OCI-LY1 (cell line): ENCODE measurements around the gene NEURL4.
A peak's percentile ranks its signal among the peaks of the same experiment; 100 is the strongest.

Experiments used
- H2AFZ ChIP-seq: fragments of 200-600 bp; sonication (generic), shearing (Covaris generic); 2 replicates; pipeline ENCODE4 v1.6.0; 2014; ENCODE audit warnings: antibody characterized with exemption, mild to moderate bottlenecking, low read length
- H3F3A ChIP-seq: fragments of 200-600 bp; sonication (generic), shearing (Covaris generic); 2 replicates; pipeline ENCODE4 v1.6.0; 2014; ENCODE audit warnings: mild to moderate bottlenecking, antibody characterized with exemption, low read length, moderate library complexity; ENCODE audit not compliant: insufficient read depth
- H3K27ac ChIP-seq: fragments of 200-600 bp; sonication (generic); 2 replicates; pipeline ENCODE4 v1.5.1; 2014; ENCODE audit warnings: low read length, mixed run types, mild to moderate bottlenecking, low read depth; ENCODE audit not compliant: poor library complexity, severe bottlenecking
- H3K27me3 ChIP-seq: fragments of 200-600 bp; sonication (generic); 2 replicates; pipeline ENCODE4 v1.6.0; 2014; ENCODE audit warnings: antibody characterized with exemption, mild to moderate bottlenecking, low read length, moderate library complexity; ENCODE audit not compliant: insufficient read depth
- H3K36me3 ChIP-seq: fragments of 200-600 bp; sonication (generic); 2 replicates; pipeline ENCODE4 v1.6.1; 2014; ENCODE audit warnings: mild to moderate bottlenecking, antibody characterized with exemption, low read length, moderate library complexity, mixed read lengths; ENCODE audit not compliant: insufficient read depth
- H3K4me1 ChIP-seq: fragments of 200-600 bp; sonication (generic); 2 replicates; pipeline ENCODE4 v1.5.1; 2014; ENCODE audit warnings: mild to moderate bottlenecking, low read length, moderate library complexity; ENCODE audit not compliant: insufficient read depth, severe bottlenecking
- H3K4me2 ChIP-seq: fragments of 200-600 bp; sonication (generic), shearing (Covaris generic); 2 replicates; pipeline ENCODE4 v1.6.1; 2014; ENCODE audit warnings: low read length
- H3K4me3 ChIP-seq: fragments of 200-600 bp; sonication (generic); 2 replicates; pipeline ENCODE4 v1.5.1; 2014; ENCODE audit warnings: low read length, low read depth, mild to moderate bottlenecking, mixed read lengths; ENCODE audit not compliant: poor library complexity, severe bottlenecking
- H3K79me2 ChIP-seq: fragments of 200-600 bp; shearing (Covaris generic); 2 replicates; pipeline ENCODE4 v1.6.1; 2016; ENCODE audit warnings: mixed run types, low read length, mixed read lengths; ENCODE audit not compliant: insufficient read depth
- H3K9ac ChIP-seq: fragments of 200-600 bp; sonication (generic), shearing (Covaris generic); 2 replicates; pipeline ENCODE4 v1.6.1; 2014; ENCODE audit warnings: mild to moderate bottlenecking, low read length, mixed read lengths
- H3K9me2 ChIP-seq: fragments of 200-600 bp; sonication (generic), shearing (Covaris generic); 2 replicates; pipeline ENCODE4 v1.6.1; 2014; ENCODE audit warnings: low read depth, mild to moderate bottlenecking, low read length, mixed read lengths
- H3K9me3 ChIP-seq: fragments of 200-600 bp; shearing (Covaris generic); 2 replicates; pipeline ENCODE4 v1.6.1; 2014; ENCODE audit warnings: low read length, mixed read lengths
- H4K20me1 ChIP-seq: fragments of 200-600 bp; sonication (generic), shearing (Covaris generic); 2 replicates; pipeline ENCODE4 v1.6.0; 2016; ENCODE audit warnings: mild to moderate bottlenecking, low read length; ENCODE audit not compliant: insufficient read depth
- CTCF ChIP-seq: fragments of 200-600 bp; sonication (generic), shearing (Covaris generic); IDR thresholded peaks from 2 replicates; pipeline ENCODE4 v1.5.1; 2017; ENCODE audit warnings: mild to moderate bottlenecking, antibody characterized with exemption, low read length, moderate library complexity, mixed read lengths
- EZH2 ChIP-seq: fragments of 200-600 bp; sonication (generic), shearing (Covaris generic); IDR thresholded peaks from 2 replicates; pipeline ENCODE4 v1.8.0; 2017; ENCODE audit warnings: borderline replicate concordance, mixed run types, mild to moderate bottlenecking, antibody characterized with exemption, low read length, moderate library complexity, mixed read lengths

Gene NEURL4

DNA sequence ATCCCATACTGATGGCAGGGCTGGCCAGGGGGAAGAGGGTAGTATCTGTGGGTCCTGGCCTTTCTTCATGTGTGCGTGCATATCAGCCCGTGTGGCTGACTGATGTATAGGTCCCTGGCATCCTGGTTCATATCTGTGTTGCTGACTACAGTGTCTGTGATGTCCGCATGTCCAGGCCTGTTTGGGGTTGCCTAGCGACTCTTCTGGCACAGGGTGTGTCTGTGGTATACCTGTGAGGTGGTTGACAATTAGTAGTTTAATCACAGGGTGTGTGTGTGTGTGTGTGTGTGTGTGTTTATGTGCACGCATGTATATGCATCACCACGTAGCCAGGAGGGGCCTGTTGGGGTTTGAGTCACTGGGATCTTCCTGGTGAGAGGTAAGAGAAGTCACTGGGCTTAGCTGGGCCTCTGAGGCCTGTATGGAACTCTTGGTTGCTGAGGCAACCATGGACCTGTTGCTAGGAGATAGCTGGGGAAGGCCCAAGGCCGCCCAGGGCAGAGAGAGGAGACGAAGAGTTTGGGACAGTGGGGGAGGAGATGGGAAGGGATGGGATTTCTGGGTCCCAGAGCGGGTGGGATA is 25.2 kb upstream of the NEURL4 start:
- Histone ChIP-seq H3F3A (peaks cover 5% of the 10 kb centered on the region; the same call in 1 of the 2 replicates), H2AFZ (no peak overlapping the region), H3K9me2 (no peaks in the 10 kb centered on the region), H3K4me3 (no peak overlapping the region), H3K4me2 (no peak overlapping the region), H3K27me3 (peaks cover 5% of the 10 kb centered on the region; the same call in 1 of the 2 replicates), H3K4me1 (peaks cover 35% of the 10 kb centered on the region), H3K79me2 (no peaks in the 10 kb centered on the region), H3K9me3 (no peaks in the 10 kb centered on the region), H3K36me3 (no peaks in the 10 kb centered on the region), H3K27ac (no peak overlapping the region), H4K20me1 (no peaks in the 10 kb centered on the region), H3K9ac (no peak overlapping the region)
- TF ChIP-seq EZH2 (no peak), CTCF (no peak)

DNA sequence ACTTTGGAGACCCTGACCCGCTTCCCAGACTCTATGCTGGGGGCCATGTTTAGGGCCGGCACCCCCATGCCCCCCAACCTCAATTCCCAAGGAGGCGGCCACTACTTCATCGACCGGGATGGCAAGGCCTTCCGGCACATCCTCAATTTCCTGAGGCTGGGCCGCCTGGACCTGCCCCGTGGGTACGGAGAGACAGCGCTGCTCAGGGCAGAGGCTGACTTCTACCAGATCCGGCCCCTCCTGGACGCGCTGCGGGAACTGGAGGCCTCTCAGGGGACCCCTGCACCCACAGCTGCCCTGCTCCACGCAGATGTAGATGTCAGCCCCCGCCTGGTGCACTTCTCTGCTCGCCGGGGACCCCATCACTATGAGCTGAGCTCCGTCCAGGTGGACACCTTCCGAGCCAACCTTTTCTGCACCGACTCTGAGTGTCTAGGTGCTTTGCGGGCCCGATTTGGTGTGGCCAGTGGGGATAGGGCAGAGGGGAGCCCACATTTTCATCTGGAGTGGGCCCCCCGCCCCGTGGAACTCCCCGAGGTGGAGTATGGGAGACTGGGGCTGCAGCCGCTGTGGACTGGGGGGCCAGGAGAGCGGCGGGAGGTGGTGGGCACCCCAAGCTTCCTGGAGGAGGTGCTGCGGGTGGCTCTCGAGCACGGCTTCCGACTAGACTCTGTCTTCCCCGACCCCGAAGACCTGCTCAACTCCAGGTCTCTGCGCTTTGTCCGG is 23.9 kb upstream of the NEURL4 start:
- H4K20me1 ChIP-seq, result no peaks in the 10 kb centered on the region
- H2AFZ ChIP-seq, result no peak overlapping the region
- H3K4me2 ChIP-seq, result peak overlapping the region; percentile 90; the same call in 1 of the 2 replicates
- peak overlapping the region; percentile 71 for H3K4me3 ChIP-seq
- H3F3A ChIP-seq, result peaks cover 5% of the 10 kb centered on the region; the same call in 1 of the 2 replicates
- H3K36me3 ChIP-seq, result no peaks in the 10 kb centered on the region
- H3K79me2 ChIP-seq, result no peaks in the 10 kb centered on the region
- H3K27me3 ChIP-seq, result no peaks in the 10 kb centered on the region
- no peak for TF ChIP-seq CTCF
- no peak for TF ChIP-seq EZH2
- H3K4me1 ChIP-seq, result peaks cover 36% of the 10 kb centered on the region
- no peak overlapping the region; the same call in 1 of the 2 replicates for H3K9ac ChIP-seq
- no peaks in the 10 kb centered on the region for H3K9me3 ChIP-seq
- no peaks in the 10 kb centered on the region for H3K9me2 ChIP-seq
- no peak overlapping the region for H3K27ac ChIP-seq

- Histone ChIP-seq H3K4me2 (peak overlapping the region; percentile 90), H3K4me1 (peaks cover 36% of the 10 kb centered on the region), H3K27me3 (no peaks in the 10 kb centered on the region), H3K79me2 (no peaks in the 10 kb centered on the region), H3F3A (peaks cover 5% of the 10 kb centered on the region; the same call in 1 of the 2 replicates), H3K27ac (no peak overlapping the region), H3K9me2 (no peaks in the 10 kb centered on the region), H4K20me1 (no peaks in the 10 kb centered on the region), H2AFZ (no peak overlapping the region), H3K36me3 (0 out of 2 replicates have a peak, but pooled peaks cover 4% of the 10 kb centered on the region), H3K9ac (peak overlapping the region; percentile 77; the same call in 1 of the 2 replicates), H3K9me3 (no peaks in the 10 kb centered on the region), H3K4me3 (peak overlapping the region; percentile 71)
- TF ChIP-seq EZH2, result no peak
- TF ChIP-seq CTCF, result peak; percentile 51; the same call in 1 of the 2 replicates
Observed at GRCh38 chr17:7352503-7352889, 23.4 kb upstream of the NEURL4 start.
